Fibroblast of lung (primary cell): ENCODE data around the gene NBDY.

Source experiments
- EZH2 ChIP-seq: IDR thresholded peaks from 2 replicates; pipeline ENCODE4 v1.5.1; 2012; ENCODE audit warnings: low read length, control low read depth, mild to moderate bottlenecking; ENCODE audit errors: missing control alignments
- TF ChIP-seq, protein P1 (sequence below), 2 donors: IDR thresholded peaks in 1 of 2; conservative IDR thresholded peaks in 1 of 2; 1 replicate in 1 of 2; 2 replicates in 1 of 2; pipeline ENCODE4 v1.5.1; 2011 to 2012; ENCODE audit warnings: low read length in 2 of 2, control low read depth in 1 of 2, inconsistent platforms in 1 of 2, low read depth in 1 of 2, mild to moderate bottlenecking in 1 of 2

DNA sequence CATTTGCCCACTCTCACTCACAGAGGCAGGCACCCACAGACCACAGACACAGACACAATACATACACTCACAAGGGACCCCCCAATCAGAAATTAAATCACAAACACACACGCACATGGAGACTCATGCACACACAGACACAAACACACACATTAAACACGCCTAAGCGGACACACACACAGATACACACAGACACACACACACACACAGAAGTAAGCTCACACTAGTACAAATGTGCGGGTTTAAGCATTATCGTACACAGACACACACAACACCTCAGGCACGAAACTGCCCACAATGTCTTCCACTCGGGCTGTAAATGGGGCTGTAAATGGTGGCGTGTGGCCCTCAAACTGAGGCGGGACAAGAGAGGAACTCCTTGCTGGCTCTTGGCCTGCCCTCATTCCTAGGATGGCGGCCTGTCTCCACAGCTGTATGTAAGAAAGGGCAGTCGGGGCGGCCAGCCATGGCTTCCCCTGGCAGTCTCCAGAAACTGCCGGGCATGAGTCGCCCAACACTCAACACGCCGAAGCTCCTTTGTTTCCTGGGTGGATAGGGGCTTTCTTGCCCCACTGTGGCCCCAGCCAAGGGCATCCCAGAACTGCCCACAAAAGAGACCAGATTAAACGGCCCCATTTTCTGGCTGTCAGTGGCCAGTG, 53.9 kb downstream of the NBDY start:
- TF ChIP-seq, protein P1, sequence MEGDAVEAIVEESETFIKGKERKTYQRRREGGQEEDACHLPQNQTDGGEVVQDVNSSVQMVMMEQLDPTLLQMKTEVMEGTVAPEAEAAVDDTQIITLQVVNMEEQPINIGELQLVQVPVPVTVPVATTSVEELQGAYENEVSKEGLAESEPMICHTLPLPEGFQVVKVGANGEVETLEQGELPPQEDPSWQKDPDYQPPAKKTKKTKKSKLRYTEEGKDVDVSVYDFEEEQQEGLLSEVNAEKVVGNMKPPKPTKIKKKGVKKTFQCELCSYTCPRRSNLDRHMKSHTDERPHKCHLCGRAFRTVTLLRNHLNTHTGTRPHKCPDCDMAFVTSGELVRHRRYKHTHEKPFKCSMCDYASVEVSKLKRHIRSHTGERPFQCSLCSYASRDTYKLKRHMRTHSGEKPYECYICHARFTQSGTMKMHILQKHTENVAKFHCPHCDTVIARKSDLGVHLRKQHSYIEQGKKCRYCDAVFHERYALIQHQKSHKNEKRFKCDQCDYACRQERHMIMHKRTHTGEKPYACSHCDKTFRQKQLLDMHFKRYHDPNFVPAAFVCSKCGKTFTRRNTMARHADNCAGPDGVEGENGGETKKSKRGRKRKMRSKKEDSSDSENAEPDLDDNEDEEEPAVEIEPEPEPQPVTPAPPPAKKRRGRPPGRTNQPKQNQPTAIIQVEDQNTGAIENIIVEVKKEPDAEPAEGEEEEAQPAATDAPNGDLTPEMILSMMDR (conservative IDR thresholded peaks at IDR 0.05 in 1 of 2, IDR thresholded peaks at IDR 0.05 in 1 of 2; ENCODE audit: low read depth in 1 of 2, low read length in 2 of 2) = no peak
- no peak for TF ChIP-seq EZH2
